Activated T-helper 17 cell treated with anti-CD3 and anti-CD28 coated beads, Interleukin-2, amount 50 U/mL, for 72 hours (primary cell): Measurements from ENCODE around the gene HTR1A. TPM values are rescaled to one million over a fixed set of nuclear protein-coding genes. Genes with fewer than 3 reads are reported as not detected.

Experiments used
- ATAC-seq: fragments of 150-1000 bp; cut with Tn5 transposase; replicated peaks from 2 replicates; pipeline ENCODE4 v1.10.0; 2021; ENCODE audit warnings: mild to moderate bottlenecking, moderate library complexity
- H3K27ac Mint-ChIP-seq: one replicate; pipeline ENCODE4 v1.8.0; 2022; ENCODE audit warnings: mixed read lengths
- H3K27me3 Mint-ChIP-seq: one replicate; pipeline ENCODE4 v1.8.0; 2022; ENCODE audit warnings: mixed read lengths
- H3K36me3 Mint-ChIP-seq: one replicate; pipeline ENCODE4 v1.8.0; 2022; ENCODE audit warnings: low read depth, mild to moderate bottlenecking, mixed read lengths
- H3K4me1 Mint-ChIP-seq: one replicate; pipeline ENCODE4 v1.8.0; 2022; ENCODE audit warnings: mixed read lengths
- H3K4me3 Mint-ChIP-seq: one replicate; pipeline ENCODE4 v1.8.0; 2022; ENCODE audit warnings: mild to moderate bottlenecking, mixed read lengths
- H3K9me3 Mint-ChIP-seq: one replicate; pipeline ENCODE4 v1.8.0; 2022; ENCODE audit warnings: mixed read lengths
- total RNA-seq, 2 donors: library from RNA; stranded (reverse); gene quantifications; one replicate each; pipeline ENCODE4 v1.2.3, GENCODE V29; 2022

Gene HTR1A
- total RNA-seq, 2 donors from 2014 or later: not detected

DNA sequence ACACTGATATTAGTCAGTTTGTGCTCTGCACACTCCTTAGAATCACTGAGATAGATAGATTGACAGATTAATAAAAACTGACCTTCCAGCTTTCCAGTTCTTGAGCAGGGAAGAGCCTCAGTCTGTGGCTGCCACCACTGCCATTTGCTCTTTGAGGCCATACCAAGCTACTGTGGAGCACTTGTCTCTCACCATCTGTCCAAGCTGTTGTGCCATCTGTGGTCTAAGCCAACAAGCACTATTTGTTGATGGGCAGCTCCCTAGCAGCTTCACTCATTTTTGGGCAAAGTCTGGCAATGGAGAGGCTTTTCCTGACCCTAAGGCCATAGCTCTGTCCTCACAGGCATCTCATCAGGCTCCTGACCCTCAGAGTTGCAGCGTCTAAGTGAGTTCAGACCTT is 30.4 kb downstream of the HTR1A start:
- peaks cover 7% of the 10 kb centered on the region for H3K9me3 Mint-ChIP-seq
- H3K4me1 Mint-ChIP-seq: no peaks in the 10 kb centered on the region
- H3K27ac Mint-ChIP-seq: no peak overlapping the region
- H3K36me3 Mint-ChIP-seq: no peaks in the 10 kb centered on the region
- no peak for ATAC-seq
- H3K27me3 Mint-ChIP-seq: no peaks in the 10 kb centered on the region
- no peak overlapping the region for H3K4me3 Mint-ChIP-seq

DNA sequence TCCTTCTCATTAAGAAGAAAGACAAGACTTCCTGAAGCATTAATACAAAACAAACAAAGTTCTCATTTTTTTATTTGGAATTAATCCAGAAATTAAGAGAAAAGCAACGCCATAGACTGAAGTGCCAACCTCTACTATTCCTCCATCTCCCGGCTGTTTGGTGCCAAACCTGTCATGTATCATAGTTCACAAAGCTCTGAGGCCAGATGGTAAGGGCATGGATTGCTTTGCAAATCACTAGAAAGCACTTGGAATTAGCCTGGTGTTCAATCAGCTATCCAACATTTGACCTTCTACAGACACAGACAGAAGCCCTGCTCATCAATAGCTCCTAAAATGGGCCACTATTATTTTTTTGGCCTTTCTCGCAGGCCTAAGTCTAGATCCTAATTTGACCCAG is 33.8 kb downstream of the HTR1A start:
- H3K27ac Mint-ChIP-seq: no peak overlapping the region
- no peaks in the 10 kb centered on the region for H3K27me3 Mint-ChIP-seq
- H3K36me3 Mint-ChIP-seq: no peaks in the 10 kb centered on the region
- ATAC-seq: no peak
- H3K9me3 Mint-ChIP-seq: peaks cover 3% of the 10 kb centered on the region
- no peak overlapping the region for H3K4me3 Mint-ChIP-seq
- H3K4me1 Mint-ChIP-seq: no peaks in the 10 kb centered on the region

DNA sequence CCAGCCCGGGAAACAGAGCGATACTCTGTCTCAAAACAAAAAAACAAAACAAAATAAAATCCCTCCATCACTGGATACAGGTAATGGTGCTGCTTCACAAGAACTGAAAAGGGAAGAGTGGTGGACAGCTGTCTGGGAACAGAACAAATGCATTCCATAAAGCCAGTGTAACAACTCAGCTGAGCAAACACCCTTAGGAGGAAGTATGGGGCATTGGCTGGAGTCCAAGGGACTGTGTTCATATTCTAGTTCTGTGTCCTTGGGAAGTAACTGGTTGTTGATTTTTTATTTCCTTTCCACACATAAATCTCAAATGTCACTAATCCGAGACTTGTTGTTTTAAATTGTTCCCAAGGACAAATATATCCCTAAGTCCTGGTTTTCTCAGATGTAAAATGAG is 38.3 kb downstream of the HTR1A start:
- no peak overlapping the region for H3K4me3 Mint-ChIP-seq
- no peaks in the 10 kb centered on the region for H3K4me1 Mint-ChIP-seq
- H3K36me3 Mint-ChIP-seq: no peaks in the 10 kb centered on the region
- ATAC-seq: no peak
- no peaks in the 10 kb centered on the region for H3K27me3 Mint-ChIP-seq
- H3K9me3 Mint-ChIP-seq: peaks cover 17% of the 10 kb centered on the region
- H3K27ac Mint-ChIP-seq: no peak overlapping the region

DNA sequence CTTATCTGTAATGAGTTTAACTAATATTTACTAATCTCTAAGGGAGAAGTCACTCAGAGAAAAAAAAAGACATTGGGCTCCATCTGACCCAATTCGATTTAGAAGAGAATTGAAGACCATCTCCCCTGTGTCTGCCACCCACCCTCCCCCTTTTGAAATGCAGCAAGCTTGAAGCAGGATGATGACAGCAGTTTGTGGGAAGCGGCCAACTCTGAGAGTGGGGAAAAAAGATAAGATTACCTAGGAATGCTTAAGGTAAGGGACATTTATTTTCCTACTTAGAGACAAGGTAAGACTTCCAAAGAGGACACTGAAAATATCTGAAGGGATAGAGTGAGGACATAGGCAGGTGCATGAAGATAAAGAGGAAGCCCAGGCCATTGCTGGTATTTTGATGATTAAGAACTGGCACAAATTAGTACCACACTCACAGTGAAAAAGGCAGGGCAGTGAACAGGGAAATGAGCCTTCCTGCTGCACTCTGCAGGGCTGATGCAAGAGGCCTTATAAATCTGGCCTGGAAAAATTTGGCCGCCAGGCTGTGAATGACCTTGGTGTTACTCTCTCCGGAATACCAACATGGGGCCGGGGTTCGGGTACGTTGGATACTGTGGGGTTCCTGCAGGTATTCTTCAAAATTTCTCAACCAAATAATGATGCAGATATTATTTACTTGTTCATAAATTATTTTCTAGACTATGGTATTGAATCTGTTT is 42.3 kb downstream of the HTR1A start:
- Mint-ChIP-seq H3K27me3 (no peaks in the 10 kb centered on the region), H3K9me3 (peaks cover 18% of the 10 kb centered on the region), H3K27ac (no peak overlapping the region), H3K4me3 (no peak overlapping the region), H3K36me3 (no peaks in the 10 kb centered on the region), H3K4me1 (no peaks in the 10 kb centered on the region)
- no peak for ATAC-seq

DNA sequence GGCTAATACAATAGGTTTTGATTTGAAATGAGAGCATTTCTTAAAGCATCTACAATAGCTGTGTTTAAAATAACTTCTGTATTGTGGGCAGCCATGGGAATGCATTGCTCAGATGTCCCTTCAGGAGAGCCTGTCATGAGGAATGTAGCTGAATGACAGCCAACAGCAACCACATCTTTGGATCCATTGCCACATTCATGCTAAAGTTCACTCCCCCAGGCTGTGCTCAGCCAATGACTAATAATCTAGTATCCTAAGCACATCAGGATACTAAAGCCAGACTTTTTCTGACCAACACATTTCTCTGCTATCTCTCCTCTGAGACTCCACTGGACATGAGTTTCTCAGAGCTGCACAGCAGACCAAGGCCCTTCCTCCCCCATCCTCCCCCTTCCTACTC is 45.5 kb downstream of the HTR1A start:
- Mint-ChIP-seq H3K4me3 (no peak overlapping the region), H3K36me3 (no peaks in the 10 kb centered on the region), H3K9me3 (peaks cover 14% of the 10 kb centered on the region), H3K27ac (no peak overlapping the region), H3K4me1 (no peaks in the 10 kb centered on the region), H3K27me3 (no peaks in the 10 kb centered on the region)
- no peak for ATAC-seq

DNA sequence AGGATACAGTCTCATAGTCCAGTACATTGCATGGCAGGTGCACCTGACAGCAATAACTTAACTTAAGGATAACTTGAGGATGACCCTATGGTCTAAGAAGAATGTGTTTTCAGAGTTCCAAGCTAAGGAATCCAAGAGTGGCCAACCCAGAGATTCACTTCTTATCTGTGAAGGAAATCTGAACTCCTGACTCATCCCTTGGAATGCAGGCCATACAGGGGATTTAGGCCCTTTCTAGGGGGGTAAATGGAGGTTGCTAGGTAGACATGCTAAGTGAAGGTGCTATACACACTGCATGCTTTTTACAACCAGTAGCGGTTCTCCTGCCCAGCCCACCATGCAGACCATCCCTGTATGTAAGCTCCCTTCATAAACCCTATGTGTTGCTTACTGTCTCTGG is 50.4 kb downstream of the HTR1A start:
- Mint-ChIP-seq H3K4me1 (no peaks in the 10 kb centered on the region), H3K9me3 (peaks cover 17% of the 10 kb centered on the region), H3K4me3 (no peak overlapping the region), H3K27me3 (no peaks in the 10 kb centered on the region), H3K27ac (no peak overlapping the region), H3K36me3 (no peaks in the 10 kb centered on the region)
- no peak for ATAC-seq

Other genes with a start within 250 kb of the HTR1A start
- gene RNF180, start 203.4 kb upstream of the HTR1A start, total RNA-seq: not detected